HCT116 (cell line): ENCODE data around the gene CACNA1S. TPM values are rescaled to one million over a fixed set of nuclear protein-coding genes. Genes with fewer than 3 reads are reported as not detected.

Experiments
- ATAC-seq: fragments of 200-7000 bp; cut with Tn5 transposase; 2 replicates; pipeline ENCODE4 v1.9.1; 2020; ENCODE audit warnings: mild to moderate bottlenecking, moderate library complexity
- BruUV-seq: library from RNA; stranded (reverse); fragments of 400-500 nt; replicated peaks from 2 replicates; lab custom pipeline; 2021; lab: Mats Ljungman, UMichigan
- CTCF ChIA-PET: fragments of 300-600 bp; sonication (Branson Sonifier 250); formaldehyde crosslinking; loops from one replicate; lab custom pipeline; 2021; ENCODE audit warnings: antibody characterized with exemption; lab: Charles Lee
- POLR2A ChIA-PET: fragments of 300-600, 350-600 bp; sonication (Branson Sonifier 250); formaldehyde crosslinking; loops from one replicate; lab custom pipeline; 2021; ENCODE audit warnings: antibody characterized with exemption; lab: Charles Lee
- RAD21 ChIA-PET, 2 experiments: fragments of 300-600 bp; sonication (Branson Sonifier 250); formaldehyde crosslinking; loops; one replicate each; lab custom pipeline; 2023; ENCODE audit warnings: low total read pairs in 2 of 2; ENCODE audit not compliant: uncharacterized antibody in 2 of 2, unreplicated experiment in 2 of 2, low non-redundant PET in 1 of 2; lab: Charles Lee
- DNase-seq: peaks from one replicate; pipeline ENCODE4 v3.0.0-alpha.2; 2010; ENCODE audit warnings: low read depth, low spot score
- H2AFZ ChIP-seq: fragments of 200-600 bp; shearing (Covaris generic), sonication (generic); 2 replicates; pipeline ENCODE4 v1.6.1; 2017; ENCODE audit warnings: low read depth, mixed run types, mixed read lengths, antibody characterized with exemption, low read length; ENCODE audit not compliant: poor library complexity, severe bottlenecking
- H3K27ac ChIP-seq: 2 replicates; pipeline ENCODE4 v1.5.1; 2012; ENCODE audit warnings: low read depth, low read length
- H3K27me3 ChIP-seq: fragments of 200-600 bp; sonication (generic); 2 replicates; pipeline ENCODE4 v1.6.1; 2016; ENCODE audit warnings: mixed run types, low read length, mixed read lengths; ENCODE audit not compliant: insufficient read depth
- H3K36me3 ChIP-seq, 2 experiments: fragments of 200-500 bp in 1 of 2; fragments of 200-600 bp in 1 of 2; sonication (Bioruptor generic) in 1 of 2; sonication (generic) in 1 of 2; 2 replicates each; pipeline versions ENCODE4 v1.5.1 to v1.6.1; 2014 to 2016; ENCODE audit warnings: low read length in 2 of 2, inconsistent platforms in 1 of 2, mixed read lengths in 1 of 2, mixed run types in 1 of 2; ENCODE audit not compliant: insufficient read depth in 2 of 2, control insufficient read depth in 1 of 2
- H3K4me1 ChIP-seq, 2 experiments: fragments of 200-600 bp in 1 of 2; sonication (generic) in 1 of 2; 2 replicates each; pipeline versions ENCODE4 v1.5.1 to v1.6.1; 2012 to 2017; ENCODE audit warnings: low read length in 2 of 2, inconsistent platforms in 1 of 2, mild to moderate bottlenecking in 1 of 2, mixed read lengths in 1 of 2, mixed run types in 1 of 2, moderate library complexity in 1 of 2; ENCODE audit not compliant: insufficient read depth in 2 of 2, control insufficient read depth in 1 of 2
- H3K4me2 ChIP-seq: fragments of 200-600 bp; sonication (generic); 2 replicates; pipeline ENCODE4 v1.6.1; 2017; ENCODE audit warnings: mixed run types, low read length, mixed read lengths
- H3K4me3 ChIP-seq, 2 experiments: fragments of 200-600 bp in 1 of 2; sonication (generic) in 1 of 2; replicated peaks in 1 of 2; 2 replicates each; pipeline ENCODE4 v1.5.1; 2011 to 2016; ENCODE audit warnings: low read length in 2 of 2, control low read depth in 1 of 2, low read depth in 1 of 2, mild to moderate bottlenecking in 1 of 2, mixed read lengths in 1 of 2, mixed run types in 1 of 2
- H3K79me2 ChIP-seq: fragments of 200-600 bp; sonication (generic); 2 replicates; pipeline ENCODE4 v1.6.1; 2017; ENCODE audit warnings: mild to moderate bottlenecking, mixed run types, low read length, moderate library complexity, mixed read lengths; ENCODE audit not compliant: insufficient read depth
- H3K9ac ChIP-seq: fragments of 200-600 bp; sonication (generic); 2 replicates; pipeline ENCODE4 v1.6.1; 2016; ENCODE audit warnings: low read length, mixed read lengths
- H3K9me2 ChIP-seq: fragments of 200-600 bp; sonication (generic), shearing (Covaris generic); 2 replicates; pipeline ENCODE4 v1.6.1; 2017; ENCODE audit warnings: mixed run types, mild to moderate bottlenecking, moderate library complexity; ENCODE audit not compliant: insufficient read depth
- H3K9me3 ChIP-seq, 2 experiments: fragments of 200-500 bp in 1 of 2; fragments of 200-600 bp in 1 of 2; sonication (Bioruptor generic) in 1 of 2; sonication (generic) in 1 of 2; 2 replicates each; pipeline ENCODE4 v1.6.1; 2014 to 2017; ENCODE audit warnings: low read length in 2 of 2, mixed read lengths in 2 of 2, inconsistent platforms in 1 of 2, low read depth in 1 of 2, mild to moderate bottlenecking in 1 of 2, mixed run types in 1 of 2, moderate library complexity in 1 of 2; ENCODE audit not compliant: control insufficient read depth in 1 of 2, insufficient read depth in 1 of 2
- H4K20me1 ChIP-seq: fragments of 200-600 bp; sonication (generic), shearing (Covaris generic); 2 replicates; pipeline ENCODE4 v1.6.1; 2017; ENCODE audit warnings: mixed run types, mild to moderate bottlenecking, moderate library complexity; ENCODE audit not compliant: insufficient read depth
- ATF3 ChIP-seq: IDR thresholded peaks from 2 replicates; pipeline ENCODE4 v1.6.1; 2012
- CBX3 ChIP-seq: IDR thresholded peaks from 2 replicates; pipeline ENCODE4 v1.6.1; 2012; ENCODE audit warnings: low read depth
- CEBPB ChIP-seq: IDR thresholded peaks from 2 replicates; pipeline ENCODE4 v1.6.1; 2012; ENCODE audit warnings: low read depth
- CTCF ChIP-seq, 3 experiments: fragments of 200-600 bp in 1 of 3; sonication (generic) in 1 of 3; IDR thresholded peaks in 2 of 3; conservative IDR thresholded peaks in 1 of 3; 2 replicates each; pipeline ENCODE4 v1.5.1; 2012 to 2017; ENCODE audit warnings: low read depth in 2 of 3, low read length in 2 of 3, antibody characterized with exemption in 1 of 3, borderline replicate concordance in 1 of 3, control low read depth in 1 of 3, mild to moderate bottlenecking in 1 of 3, mixed read lengths in 1 of 3, mixed run types in 1 of 3, moderate library complexity in 1 of 3; ENCODE audit not compliant: insufficient read depth in 1 of 3
- EGR1 ChIP-seq: IDR thresholded peaks from 2 replicates; pipeline ENCODE4 v1.6.1; 2012; ENCODE audit warnings: low read depth
- ELF1 ChIP-seq: IDR thresholded peaks from 2 replicates; pipeline ENCODE4 v1.6.1; 2012; ENCODE audit warnings: low read depth, borderline replicate concordance
- EZH2 ChIP-seq: fragments of 200-600 bp; sonication (generic); IDR thresholded peaks from 2 replicates; pipeline ENCODE4 v1.6.1; 2017; ENCODE audit warnings: antibody characterized with exemption, mixed run types
- EZH2phosphoT487 ChIP-seq: fragments of 200-600 bp; IDR thresholded peaks from 2 replicates; pipeline ENCODE4 v1.6.1; 2018; ENCODE audit warnings: antibody characterized with exemption, borderline replicate concordance
- FOSL1 ChIP-seq: IDR thresholded peaks from 2 replicates; pipeline ENCODE4 v1.6.1; 2012; ENCODE audit warnings: low read depth
- JUND ChIP-seq: IDR thresholded peaks from 2 replicates; pipeline ENCODE4 v1.6.1; 2012
- POLR2A ChIP-seq: IDR thresholded peaks from 2 replicates; pipeline ENCODE4 v1.7.0; 2011; ENCODE audit warnings: borderline replicate concordance; ENCODE audit not compliant: insufficient read depth, insufficient read length; ENCODE audit errors: extremely low read depth
- POLR2AphosphoS5 ChIP-seq: IDR thresholded peaks from 2 replicates; pipeline ENCODE4 v1.6.1; 2011; ENCODE audit warnings: mild to moderate bottlenecking, low read depth, low read length, moderate library complexity
- REST ChIP-seq: IDR thresholded peaks from 2 replicates; pipeline ENCODE4 v1.6.1; 2012; ENCODE audit warnings: low read depth
- SIN3A ChIP-seq: IDR thresholded peaks from 2 replicates; pipeline ENCODE4 v1.6.1; 2012; ENCODE audit warnings: low read depth
- YY1 ChIP-seq: IDR thresholded peaks from 2 replicates; pipeline ENCODE4 v1.6.1; 2011; ENCODE audit warnings: low read length, low read depth, moderate library complexity, mild to moderate bottlenecking; ENCODE audit not compliant: insufficient replicate concordance; ENCODE audit errors: extremely low read depth
- ZBTB33 ChIP-seq: IDR thresholded peaks from 2 replicates; pipeline ENCODE4 v1.6.1; 2011; ENCODE audit warnings: mild to moderate bottlenecking, low read length, moderate library complexity; ENCODE audit not compliant: insufficient replicate concordance; ENCODE audit errors: extremely low read depth
- ZFX ChIP-seq: fragments of 450-650 bp; IDR thresholded peaks from 2 replicates; pipeline ENCODE4 v1.6.1; 2017
- ZNF274 ChIP-seq: fragments of 200-500 bp; sonication (Bioruptor generic); IDR thresholded peaks from 2 replicates; pipeline ENCODE4 v1.6.1; 2014; ENCODE audit warnings: mild to moderate bottlenecking, low read depth, low read length, inconsistent platforms
- intact Hi-C: fragments of 100-400 bp; cut with micrococcal nuclease; formaldehyde crosslinking; loops from 2 replicates; pipeline ENCODE4 v1.10.0; 2022
- total RNA-seq: library from RNA; stranded (reverse); gene quantifications from one replicate; pipeline ENCODE4 v1.2.1, GENCODE V29; 2021; ENCODE audit not compliant: unreplicated experiment
- TF ChIP-seq, protein P1 (sequence below): IDR thresholded peaks from 2 replicates; pipeline ENCODE4 v1.6.1; 2012

CACNA1S gene
- total RNA-seq, 1 experiment from 2014 or later, result not detected

- H2AFZ ChIP-seq, result no peak overlapping the region
- ChIA-PET CTCF (no interaction called here), POLR2A (no interaction called here), RAD21 (no interaction called here)
- no peak overlapping the region for H3K9ac ChIP-seq
- H3K4me1 ChIP-seq, result peaks cover 13 to 33% of the 10 kb centered on the region in 2 experiments
- H3K4me2 ChIP-seq, result no peak overlapping the region
- no TSS peak for BruUV-seq
- TF ChIP-seq POLR2AphosphoS5 (no peak), CTCF (IDR thresholded peaks at IDR 0.05 in 2 of 3, conservative IDR thresholded peaks at IDR 0.05 in 1 of 3; ENCODE audit: borderline replicate concordance in 1 of 3, insufficient read depth in 1 of 3, low read depth in 2 of 3, low read length in 2 of 3) (no peak), ELF1 (no peak), REST (no peak), EZH2phosphoT487 (no peak), POLR2A (no peak), YY1 (no peak), EGR1 (no peak), ZNF274 (no peak), CEBPB (no peak), EZH2 (no peak), FOSL1 (no peak), ZFX (no peak), CBX3 (no peak), ATF3 (no peak), JUND (no peak), ZBTB33 (no peak), SIN3A (no peak)
- TF ChIP-seq, protein P1, sequence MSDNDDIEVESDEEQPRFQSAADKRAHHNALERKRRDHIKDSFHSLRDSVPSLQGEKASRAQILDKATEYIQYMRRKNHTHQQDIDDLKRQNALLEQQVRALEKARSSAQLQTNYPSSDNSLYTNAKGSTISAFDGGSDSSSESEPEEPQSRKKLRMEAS, result no peak
- DNase-seq (no peak), ATAC-seq (no peak)
- no peaks in the 10 kb centered on the region for H3K9me3 ChIP-seq
- H3K4me3 ChIP-seq, result no peak overlapping the region
- H3K9me2 ChIP-seq, result no peaks in the 10 kb centered on the region
- no peaks in the 10 kb centered on the region for H3K36me3 ChIP-seq
- no peaks in the 10 kb centered on the region for H3K79me2 ChIP-seq
- H3K27ac ChIP-seq, result no peak overlapping the region
- no peaks in the 10 kb centered on the region for H4K20me1 ChIP-seq
- intact Hi-C loops, result no loop called here
- H3K27me3 ChIP-seq, result peaks cover 21% of the 10 kb centered on the region; the same call in 1 of the 2 replicates
Observed at GRCh38 chr1:201123866-201124265, 11.6 kb upstream of the CACNA1S start.
